ENCODE measurements around the gene CCR3.
"Not testable (repeated sequence)": the region's sequence is repeated elsewhere in the genome, so short reads cannot be mapped to it uniquely, and the experiment has no call there.

The CCR3 gene

DNA sequence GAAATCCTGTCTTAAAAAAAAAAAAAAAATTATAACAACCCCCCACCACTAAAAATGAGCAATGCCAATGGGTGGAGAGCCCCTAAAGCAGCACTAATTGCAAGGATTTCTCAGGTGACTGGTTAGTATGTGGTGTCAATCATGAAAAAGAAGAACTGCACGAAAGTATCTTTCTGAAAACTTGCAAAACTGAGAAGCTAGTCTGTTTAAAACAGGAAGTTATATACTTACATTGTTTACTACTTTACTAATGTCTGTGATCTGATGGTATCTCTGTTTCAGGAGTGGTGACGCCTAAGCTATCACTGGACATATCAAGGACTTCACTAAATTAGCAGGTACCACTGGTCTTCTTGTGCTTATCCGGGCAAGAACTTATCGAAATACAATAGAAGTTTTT is at the start of gene CCR3:
TSS of gene CCR3 (plus strand) at position 341 of the 400 bp plus-strand sequence. CDS start 22,699 bp downstream, outside the sequence.
- DNase-seq (ENCODE audit: low spot score) = no peak

- DNase-seq (ENCODE audit: low spot score) = no peak
Observed at GRCh38 chr3:46192939-46193338, 49.3 kb upstream of the CCR3 start.

DNA sequence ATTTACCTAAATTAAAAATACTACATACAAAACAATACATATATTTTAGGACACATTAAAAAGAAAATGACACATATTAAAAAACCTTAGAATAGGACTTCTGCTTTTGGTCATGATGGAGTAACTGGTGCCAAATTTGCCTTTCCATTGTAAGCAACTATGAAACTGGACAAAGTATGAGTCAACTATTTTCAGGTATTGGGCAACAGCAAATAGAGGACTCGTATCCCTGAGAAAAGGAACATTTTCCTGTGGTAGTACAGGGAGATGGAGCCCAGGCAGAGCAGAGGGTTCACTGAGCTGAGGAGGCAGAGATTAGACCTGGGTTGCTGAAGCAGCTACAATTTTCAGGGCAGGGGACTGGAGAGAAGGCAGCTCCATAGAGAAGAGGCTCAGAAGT is 48.8 kb upstream of the CCR3 start:
- DNase-seq (ENCODE audit: low spot score) = no peak

DNA sequence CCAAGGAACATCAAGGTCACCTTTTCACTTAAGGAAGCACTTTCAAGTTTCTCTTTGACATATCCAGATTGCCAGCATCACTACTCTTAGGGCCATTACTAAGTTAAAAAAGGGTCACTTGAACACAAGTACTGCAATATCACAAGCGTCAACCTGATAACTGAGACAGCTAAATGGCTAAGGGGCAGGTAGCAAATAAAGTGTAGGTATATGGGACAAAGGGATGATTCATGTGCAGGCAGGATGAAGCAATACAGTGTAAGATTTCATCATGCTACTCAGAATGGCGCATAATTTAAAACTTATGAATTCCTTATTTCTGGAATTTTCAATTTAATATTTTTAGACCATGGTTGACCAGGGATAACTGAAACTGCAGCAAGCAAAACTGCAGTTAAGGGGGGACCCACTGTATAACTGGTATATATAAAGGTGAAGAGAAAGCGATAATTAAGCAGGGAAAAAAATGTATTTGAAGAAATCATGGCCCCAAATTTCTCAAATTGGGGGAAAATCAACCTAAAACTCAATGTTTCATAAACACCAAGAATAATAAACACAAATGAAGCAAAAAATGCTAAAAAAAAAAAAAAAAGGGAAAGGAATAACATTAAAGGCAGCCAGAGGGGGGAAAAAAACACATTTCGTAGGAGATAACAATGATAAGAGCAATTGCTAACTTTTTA is 47.2 kb upstream of the CCR3 start:
- no peak for DNase-seq (ENCODE audit: low spot score)

- no peak for DNase-seq (ENCODE audit: low spot score)
Observed at GRCh38 chr3:46196261-46196957, 45.9 kb upstream of the CCR3 start.

- no peak for DNase-seq (ENCODE audit: low spot score)
Observed at GRCh38 chr3:46200211-46200610, 42.0 kb upstream of the CCR3 start.

DNA sequence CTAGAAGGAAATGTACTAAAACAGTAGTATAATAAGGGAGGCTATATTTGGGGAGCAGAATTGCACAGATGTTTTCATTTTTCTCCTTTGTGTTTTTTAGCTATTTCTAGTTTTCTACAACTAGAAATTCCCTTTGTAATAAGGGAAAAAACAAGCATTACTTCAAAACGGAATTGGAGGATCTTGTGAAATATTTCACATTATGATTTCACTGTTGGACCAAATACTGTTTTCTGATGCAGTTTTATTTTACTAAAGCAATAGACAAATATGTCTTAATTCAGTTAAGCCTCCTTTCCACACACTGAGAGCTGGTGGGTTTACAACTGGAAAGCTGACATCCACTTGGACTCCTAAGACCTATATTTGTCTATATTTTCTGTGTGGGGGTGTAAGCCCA is 41.5 kb upstream of the CCR3 start:
- no peak for DNase-seq (ENCODE audit: low spot score)

GRCh38 chr3:46202535-46202934 is 39.7 kb upstream of the CCR3 start:
- no peak for DNase-seq (ENCODE audit: low spot score)

DNA sequence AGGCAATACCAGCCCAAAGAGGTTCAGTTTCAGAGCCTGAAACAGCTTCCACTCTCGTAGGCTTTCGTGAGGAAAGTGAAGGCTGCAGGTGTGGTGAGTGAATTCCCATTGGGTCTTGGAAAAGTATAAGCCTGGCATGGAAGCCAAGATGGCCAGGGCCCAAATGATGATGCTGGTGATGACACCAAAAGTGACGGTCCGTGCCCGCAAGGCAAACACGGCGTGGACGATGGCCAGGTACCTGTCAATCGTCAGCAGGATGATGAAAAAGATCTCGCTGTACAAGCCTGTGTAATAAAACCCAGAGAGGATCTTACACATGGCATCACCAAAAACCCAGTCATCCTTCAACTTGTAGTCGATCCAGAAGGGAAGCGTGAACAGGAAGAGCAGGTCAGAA is 38.6 kb upstream of the CCR3 start:
- no peak for DNase-seq (ENCODE audit: low spot score)

DNA sequence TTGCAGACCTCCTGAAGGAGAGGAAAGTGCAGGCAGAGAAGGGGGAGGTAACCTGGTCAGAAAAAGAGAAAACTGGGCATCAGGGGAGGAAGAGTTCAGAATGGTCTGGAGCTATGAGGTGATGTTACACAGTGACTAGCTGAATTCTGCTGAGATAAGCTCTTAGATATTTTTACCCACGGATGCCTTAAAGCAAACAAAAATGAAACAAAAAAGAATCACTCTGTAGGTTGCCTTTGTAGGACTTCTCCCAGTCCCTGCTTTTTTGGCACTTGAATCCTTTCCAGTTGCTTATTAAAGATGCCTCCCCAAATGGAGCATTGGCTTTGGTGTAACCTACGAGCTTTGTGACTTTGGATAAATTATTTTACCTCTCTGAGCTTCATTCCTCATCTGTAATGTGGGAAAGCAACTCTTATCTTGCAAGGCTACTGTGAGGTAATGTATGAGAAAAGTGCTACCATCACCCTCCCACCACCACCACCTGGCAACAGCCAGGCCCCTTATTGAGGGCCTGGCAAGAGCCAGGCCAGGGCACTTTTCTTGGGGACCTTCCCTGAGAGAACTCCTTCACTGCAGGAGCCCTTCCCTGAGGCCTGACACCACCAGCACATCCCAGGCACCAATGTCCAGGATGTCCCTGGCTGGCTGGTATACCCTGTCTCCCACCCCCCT is 36.8 kb upstream of the CCR3 start:
- no peak for DNase-seq (ENCODE audit: low spot score)

DNA sequence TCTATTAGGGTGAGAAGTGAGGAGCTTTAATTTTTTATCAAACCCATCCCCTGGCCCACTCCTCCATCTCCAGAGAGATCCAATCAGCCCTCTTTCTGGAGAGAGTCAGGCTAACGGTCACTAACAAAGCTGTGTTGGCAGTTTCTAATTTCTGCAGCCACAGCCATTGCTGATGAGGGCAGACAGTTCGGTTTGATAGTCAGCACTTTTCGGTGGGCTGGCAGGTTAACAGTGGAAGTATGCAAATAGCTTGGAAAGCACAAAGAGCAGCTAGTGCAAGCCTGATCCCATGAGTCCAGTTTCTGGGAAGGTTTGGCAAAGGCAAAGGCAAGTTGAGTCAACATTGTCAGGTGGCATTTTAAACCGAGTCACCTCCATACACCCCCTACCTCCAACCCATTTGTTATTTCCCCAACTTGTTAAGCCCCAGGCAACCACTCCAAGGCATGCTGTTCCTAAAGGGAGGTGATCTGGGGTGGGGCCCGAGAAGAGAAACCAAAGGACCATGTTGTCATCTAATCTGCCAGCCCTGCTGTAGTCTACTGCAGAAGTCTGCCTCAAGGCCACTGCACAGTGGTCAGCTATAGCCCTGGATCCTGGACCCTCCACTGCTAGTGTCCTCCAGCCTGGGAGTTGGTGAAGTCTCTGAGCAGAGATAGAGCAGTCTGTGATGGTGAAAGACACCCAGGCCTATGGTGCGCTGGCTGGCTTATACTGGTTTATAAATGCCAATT is 35.8 kb upstream of the CCR3 start:
- no peak for DNase-seq (ENCODE audit: low spot score)

- not testable (repeated sequence) for DNase-seq (ENCODE audit: low spot score)
Observed at GRCh38 chr3:46207514-46207913, 34.7 kb upstream of the CCR3 start.

DNA sequence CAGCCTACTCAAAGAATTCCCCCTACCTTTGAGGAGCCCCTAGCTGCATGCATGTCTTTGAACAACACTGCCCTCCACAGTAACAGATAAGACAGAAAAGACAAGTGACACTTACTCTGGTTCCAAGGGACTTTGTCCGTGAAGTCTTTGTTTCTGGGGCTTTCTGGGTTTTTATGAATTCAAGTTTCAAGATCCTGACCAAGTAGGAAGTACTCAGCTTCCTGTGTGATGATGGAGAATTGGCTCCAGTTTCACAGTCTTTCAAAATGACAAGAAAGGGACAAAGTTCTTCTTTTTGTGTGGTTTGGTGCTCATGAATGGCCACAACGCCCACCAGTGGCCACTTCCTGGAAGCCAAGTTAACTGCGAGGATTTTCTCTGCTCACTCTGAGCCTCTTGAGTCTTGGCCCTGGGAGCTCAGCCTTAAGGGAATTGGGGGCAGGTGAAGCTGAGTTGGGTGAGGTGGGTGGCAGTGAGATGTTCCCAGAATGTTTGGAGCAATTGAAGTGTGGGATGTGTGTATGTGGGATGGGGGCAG is 34.0 kb upstream of the CCR3 start, which contains the start of gene CCR1:
TSS of gene CCR1 (minus strand) at position 147 of the 538 bp plus-strand sequence. CDS start 4,000 bp downstream, outside the sequence.
- DNase-seq (ENCODE audit: low spot score) = peak; percentile 72

- DNase-seq (ENCODE audit: low spot score) = no peak
Observed at GRCh38 chr3:46209053-46209452, 33.2 kb upstream of the CCR3 start.

- no peak for DNase-seq (ENCODE audit: low spot score)
Observed at GRCh38 chr3:46209746-46210470, 32.4 kb upstream of the CCR3 start.

GRCh38 chr3:46212101-46212500 is 30.2 kb upstream of the CCR3 start:
- DNase-seq (ENCODE audit: low spot score) = no peak

DNA sequence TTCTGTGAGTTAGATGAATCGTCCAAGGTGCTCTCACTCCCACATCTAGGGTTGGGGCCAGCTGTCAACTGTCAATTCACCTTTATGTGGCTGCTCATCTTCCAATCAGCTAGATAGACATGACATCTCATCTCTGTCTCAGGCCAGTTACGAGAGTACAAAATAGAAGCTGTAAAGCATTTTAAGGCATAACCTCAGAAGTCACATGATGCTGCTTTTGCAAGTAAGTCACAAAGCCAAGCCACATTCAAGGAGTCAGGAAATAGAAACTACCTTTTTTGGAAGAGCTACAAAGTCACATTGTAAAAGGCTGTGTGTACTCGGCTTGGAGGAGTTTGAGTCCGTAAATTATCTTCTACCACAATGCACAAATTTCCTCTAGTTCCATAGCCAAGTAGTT is 29.1 kb upstream of the CCR3 start:
- no peak for DNase-seq (ENCODE audit: low spot score)

DNA sequence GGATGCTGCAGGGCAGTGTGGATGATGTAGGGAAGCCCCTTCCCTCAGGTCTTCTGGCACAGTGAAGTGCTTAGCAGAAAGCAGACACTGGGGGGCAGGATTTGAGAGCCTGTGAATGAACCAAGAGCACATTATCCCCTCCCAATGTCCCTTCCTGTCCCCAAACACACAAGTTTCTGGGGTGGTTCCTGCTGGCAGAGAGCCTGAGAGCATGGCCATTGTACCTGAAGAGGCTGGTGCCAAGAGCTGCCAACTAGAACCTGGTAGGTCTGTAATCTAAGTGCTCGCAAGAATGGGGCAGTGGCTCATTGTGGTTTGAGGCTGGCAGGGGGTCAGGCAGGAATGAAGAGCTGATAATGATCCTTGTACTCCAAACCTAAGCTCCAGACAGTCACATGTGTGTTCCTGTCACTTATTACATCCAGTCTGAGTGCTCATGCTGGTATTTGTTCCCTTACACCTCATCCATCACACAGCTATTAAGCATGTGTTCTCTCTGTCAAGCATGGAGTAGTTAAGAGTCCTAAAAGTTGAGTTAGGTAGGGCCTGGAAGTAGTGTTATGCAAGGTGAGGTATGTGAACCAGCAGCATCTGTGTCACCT is 27.4 kb upstream of the CCR3 start:
- DNase-seq (ENCODE audit: low spot score) = no peak

DNA sequence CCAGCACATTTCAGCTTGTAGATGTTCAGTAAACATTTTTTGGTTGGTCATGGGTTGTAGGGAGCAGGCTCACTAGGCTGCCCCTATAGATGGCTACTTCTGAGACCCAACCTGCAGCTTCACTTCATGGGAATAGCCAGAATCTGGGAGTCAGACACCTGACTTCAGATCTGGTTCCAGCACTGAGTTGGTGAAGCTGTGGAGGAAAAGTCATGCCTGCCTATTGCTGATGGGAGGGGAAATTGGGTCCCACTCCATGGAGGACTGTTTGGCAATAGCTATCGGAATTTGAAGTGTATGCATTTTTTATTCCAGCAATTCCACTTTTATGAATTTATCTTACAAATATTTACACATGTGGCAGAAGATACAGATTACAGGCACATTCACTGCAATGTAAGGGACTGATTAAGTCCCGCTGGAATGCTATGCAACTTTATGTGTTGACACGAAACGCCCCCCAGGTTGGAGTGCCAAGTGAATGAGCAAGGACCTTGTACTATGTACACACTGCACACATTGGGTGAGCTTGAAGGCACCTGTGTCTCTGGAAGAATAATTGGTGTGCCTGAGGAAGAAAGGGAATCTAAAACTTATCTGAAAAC is 26.3 kb upstream of the CCR3 start:
- DNase-seq (ENCODE audit: low spot score) = no peak

GRCh38 chr3:46218196-46218709 is 24.0 kb upstream of the CCR3 start:
- no peak for DNase-seq (ENCODE audit: low spot score)
